AG09319 (cell line): ENCODE results near the gene SYNRG.

Experiments used
- DNase-seq: peaks from one replicate; pipeline ENCODE4 v3.0.0-alpha.2; 2010; ENCODE audit warnings: low read depth; ENCODE audit errors: extremely low read depth
- TF ChIP-seq, protein P1 (sequence below): IDR thresholded peaks from 2 replicates; pipeline ENCODE4 v1.5.1; 2011; ENCODE audit warnings: low read depth, mild to moderate bottlenecking, inconsistent platforms, low read length, moderate library complexity

Gene SYNRG

DNA sequence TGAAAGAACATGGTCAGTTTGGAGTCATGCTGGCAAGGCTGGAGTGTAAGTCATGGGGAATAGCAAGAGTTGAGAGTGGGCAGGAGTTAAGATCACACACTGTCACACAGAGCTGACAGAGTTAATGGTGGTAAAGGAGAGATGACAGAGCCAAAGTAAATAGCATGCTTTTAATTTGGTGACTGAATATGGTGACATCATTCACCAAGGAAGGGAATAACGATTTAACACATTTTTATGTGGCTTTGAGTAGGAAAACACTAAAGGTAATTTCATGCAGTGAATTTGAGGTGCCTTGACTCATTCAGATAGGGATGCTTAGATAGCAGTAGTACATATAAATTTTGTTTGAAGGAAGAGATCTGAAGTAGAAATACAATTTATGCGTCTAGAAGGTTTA, 42.1 kb downstream of the SYNRG start:
- TF ChIP-seq, protein P1, sequence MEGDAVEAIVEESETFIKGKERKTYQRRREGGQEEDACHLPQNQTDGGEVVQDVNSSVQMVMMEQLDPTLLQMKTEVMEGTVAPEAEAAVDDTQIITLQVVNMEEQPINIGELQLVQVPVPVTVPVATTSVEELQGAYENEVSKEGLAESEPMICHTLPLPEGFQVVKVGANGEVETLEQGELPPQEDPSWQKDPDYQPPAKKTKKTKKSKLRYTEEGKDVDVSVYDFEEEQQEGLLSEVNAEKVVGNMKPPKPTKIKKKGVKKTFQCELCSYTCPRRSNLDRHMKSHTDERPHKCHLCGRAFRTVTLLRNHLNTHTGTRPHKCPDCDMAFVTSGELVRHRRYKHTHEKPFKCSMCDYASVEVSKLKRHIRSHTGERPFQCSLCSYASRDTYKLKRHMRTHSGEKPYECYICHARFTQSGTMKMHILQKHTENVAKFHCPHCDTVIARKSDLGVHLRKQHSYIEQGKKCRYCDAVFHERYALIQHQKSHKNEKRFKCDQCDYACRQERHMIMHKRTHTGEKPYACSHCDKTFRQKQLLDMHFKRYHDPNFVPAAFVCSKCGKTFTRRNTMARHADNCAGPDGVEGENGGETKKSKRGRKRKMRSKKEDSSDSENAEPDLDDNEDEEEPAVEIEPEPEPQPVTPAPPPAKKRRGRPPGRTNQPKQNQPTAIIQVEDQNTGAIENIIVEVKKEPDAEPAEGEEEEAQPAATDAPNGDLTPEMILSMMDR: no peak
- no peak for DNase-seq

DNA sequence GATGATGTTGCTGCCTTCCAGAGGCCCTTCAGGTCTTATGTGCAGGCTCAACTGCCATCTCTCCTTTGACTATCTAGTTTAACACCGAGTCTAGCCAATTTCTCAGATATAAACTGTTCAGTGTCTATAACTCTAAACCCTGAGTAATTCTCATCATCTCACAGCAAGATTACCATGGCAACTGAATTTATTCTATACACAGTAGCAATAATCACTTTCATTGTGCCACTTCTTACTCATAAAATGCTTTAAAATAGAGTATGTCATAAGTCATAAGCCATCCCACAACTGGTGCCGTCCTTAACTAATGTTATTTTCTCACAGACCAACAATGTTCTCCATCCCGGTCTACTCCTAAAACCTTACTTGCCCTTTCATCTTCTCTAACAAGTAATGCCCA, 45.0 kb downstream of the SYNRG start:
- DNase-seq: no peak
- TF ChIP-seq, protein P1: no peak

DNA sequence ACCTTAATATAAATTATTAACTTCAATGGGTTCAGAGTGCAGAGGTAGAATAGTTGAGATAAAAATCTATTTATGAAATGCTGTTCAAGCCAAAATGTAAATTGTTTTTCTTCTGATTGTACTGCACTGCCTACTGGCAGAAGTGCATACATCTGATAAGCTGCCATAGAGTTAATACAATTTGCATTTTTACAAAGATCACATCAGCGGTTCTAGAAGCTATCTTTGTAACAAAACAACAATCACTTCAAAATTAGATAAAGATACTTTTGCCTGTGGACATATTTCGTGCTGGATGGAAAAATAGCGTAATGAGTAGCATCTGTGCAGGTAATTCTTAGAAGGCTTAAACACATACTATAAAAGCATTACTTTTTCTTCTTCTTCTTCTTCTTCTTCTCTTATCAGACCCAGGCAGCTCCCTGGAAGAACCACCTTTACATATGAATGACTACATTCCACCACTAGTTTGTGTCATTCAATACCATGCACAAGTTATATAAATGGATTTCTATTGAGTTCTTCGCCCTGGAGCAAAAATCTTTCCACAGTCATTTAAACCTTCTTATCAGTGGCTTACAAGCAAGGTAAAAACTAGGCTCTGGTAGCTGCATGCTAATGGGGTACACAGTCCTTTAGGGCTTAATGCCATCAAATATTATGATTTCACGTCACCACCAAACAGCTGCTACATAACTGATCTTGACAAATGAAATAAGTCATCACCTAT, 47.0 kb downstream of the SYNRG start:
- DNase-seq: no peak
- TF ChIP-seq, protein P1: no peak

DNA sequence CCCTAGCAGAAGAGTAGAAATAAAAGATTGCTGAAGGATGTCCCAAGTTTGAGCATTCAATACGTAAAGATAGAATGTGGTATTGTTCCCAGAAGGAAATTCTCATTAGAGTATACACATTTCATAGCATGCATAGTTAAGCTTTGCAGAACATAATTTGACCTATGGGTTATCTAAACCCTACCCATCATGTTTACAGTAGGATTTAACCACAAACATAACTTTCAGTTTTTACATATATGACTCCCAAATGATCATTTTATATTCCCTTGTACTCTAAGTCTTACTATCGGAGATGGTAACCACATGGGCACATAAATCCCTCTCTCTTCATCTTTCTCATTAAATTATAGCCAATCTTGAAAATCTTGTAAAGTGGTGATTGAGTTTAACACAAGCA, 50.9 kb downstream of the SYNRG start:
- TF ChIP-seq, protein P1: no peak
- no peak for DNase-seq

DNA sequence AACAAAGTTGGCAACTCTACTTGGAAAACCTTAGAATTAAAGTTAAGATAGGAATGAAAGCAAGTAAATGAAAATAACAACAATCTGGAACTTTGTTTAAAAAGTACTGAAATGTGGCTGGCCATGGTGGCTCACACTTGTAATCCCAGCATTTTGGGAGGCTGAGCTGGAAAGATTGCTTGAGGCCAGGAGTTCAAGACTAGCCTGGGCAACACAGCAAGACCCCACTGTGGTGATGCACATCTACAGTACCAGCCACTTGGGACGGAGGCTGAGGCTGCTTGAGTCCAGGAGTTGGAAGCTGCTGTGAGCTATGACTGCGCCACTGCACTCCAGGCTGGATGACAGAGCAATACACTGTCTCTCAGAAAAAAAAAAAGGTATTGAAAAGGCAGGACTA, 51.7 kb downstream of the SYNRG start:
- TF ChIP-seq, protein P1: no peak
- no peak for DNase-seq

DNA sequence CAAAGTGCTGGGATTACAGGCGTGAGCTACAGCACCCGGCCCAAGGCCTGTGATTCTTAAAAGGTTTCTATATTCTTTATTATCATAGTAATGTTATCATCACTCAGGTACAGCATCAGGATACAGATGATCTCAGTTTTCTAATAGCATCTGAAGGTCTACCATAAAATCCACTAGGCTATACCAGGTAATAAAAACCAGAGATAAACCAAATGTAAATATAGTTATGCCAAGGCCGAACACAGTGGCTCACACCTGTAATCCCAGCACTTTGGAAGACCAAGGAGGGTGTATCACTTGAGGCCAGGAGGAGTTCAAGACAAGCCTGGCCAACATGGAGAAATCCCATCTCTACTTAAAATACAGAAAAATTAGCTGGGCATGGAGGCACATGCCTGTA, 53.8 kb downstream of the SYNRG start:
- TF ChIP-seq, protein P1: no peak
- DNase-seq: no peak

DNA sequence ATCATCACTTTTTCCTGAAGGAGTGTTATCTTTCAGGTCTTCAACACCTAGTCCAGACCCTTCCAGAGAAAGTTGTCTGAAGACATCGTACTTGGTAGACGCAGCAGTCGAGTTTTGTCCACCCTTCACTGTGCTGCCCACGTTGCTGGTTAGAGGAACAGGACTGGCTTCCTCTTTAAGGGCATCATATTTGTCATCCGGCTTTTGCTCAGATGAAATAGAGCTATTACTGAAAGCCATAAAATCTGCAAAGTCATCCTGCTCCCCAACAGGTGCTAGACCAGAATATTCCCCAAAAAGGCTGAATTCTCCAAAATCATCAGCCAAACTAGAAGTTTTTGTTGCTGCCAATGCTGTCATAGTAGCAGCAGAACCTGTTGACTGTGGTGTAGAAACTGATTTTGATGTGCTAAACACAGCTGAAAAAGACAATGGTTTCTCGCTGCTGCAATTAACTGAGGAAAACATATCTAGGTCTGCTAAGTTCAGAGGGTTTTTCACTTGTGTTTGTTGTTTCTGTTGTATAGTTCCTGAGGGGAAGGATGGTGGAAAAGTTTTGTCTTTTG, 55.7 kb downstream of the SYNRG start:
- TF ChIP-seq, protein P1: no peak
- DNase-seq: no peak
